ELF-1 (cell line): ENCODE measurements around the gene CDK11B.
A peak's percentile ranks its signal among the peaks of the same experiment; 100 is the strongest.

Source experiments
- DNase-seq: peaks from one replicate; pipeline ENCODE4 v3.0.0-alpha.2; 2016; ENCODE audit warnings: low read depth, low spot score

CDK11B gene

GRCh38 chr1:1616045-1616790 is 42.6 kb downstream of the CDK11B start:
- DNase-seq = no peak

- peak; percentile 97 for DNase-seq
Measured at GRCh38 chr1:1615256-1616044, 43.4 kb downstream of the CDK11B start, which contains the start of gene MIB2. MIB2 (plus strand) TSS chr1:1615500; CDS start chr1:1623453, 7,953 bp downstream.

- DNase-seq = no peak
Measured at GRCh38 chr1:1614954-1615255, 43.9 kb downstream of the CDK11B start.

GRCh38 chr1:1614204-1614953 is 44.4 kb downstream of the CDK11B start:
- DNase-seq = no peak

DNA sequence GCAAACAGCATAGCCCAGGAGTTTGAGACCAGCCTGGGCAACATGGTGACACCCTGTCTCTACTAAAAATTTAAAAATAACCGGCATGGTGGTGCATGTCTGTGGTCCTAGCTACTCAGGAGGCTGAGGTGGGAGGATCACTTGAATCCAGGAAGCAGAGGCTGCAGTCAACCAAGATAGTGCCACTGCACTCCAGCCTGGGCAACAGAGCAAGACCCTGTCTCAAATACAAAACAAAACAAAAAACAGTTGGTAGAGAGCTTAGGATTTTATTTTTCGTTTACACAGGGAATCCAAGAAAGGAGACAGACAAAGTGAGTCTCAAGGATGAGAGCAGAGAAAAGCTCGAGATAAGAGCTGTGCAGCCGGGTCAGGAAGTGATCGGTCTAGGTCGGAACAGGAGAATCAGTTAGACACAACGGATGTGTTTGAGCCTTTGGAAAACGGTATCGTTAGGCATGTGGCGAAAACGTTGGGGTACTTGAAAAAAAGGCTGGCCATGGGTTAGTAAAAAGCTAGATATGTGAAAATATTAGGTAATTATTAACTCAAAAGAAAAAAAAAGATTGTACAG is 45.2 kb downstream of the CDK11B start:
- DNase-seq = no peak

DNA sequence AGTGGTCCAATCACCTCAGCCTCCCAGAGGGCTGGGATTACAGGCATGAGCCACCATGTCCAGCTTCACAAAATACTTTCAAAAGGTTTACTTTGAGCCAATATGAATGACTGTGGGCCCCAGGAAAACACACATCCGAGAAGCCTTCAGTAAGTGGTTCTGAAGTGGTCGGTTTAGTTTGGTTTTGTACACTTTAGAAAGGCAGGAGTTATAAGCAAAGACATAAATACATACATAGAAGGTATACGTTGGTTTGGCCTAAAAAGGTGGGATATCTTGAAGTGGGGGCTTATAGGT is 46.8 kb downstream of the CDK11B start:
- DNase-seq = no peak

- DNase-seq = no peak
Measured at GRCh38 chr1:1610796-1611195, 48.0 kb downstream of the CDK11B start.

DNA sequence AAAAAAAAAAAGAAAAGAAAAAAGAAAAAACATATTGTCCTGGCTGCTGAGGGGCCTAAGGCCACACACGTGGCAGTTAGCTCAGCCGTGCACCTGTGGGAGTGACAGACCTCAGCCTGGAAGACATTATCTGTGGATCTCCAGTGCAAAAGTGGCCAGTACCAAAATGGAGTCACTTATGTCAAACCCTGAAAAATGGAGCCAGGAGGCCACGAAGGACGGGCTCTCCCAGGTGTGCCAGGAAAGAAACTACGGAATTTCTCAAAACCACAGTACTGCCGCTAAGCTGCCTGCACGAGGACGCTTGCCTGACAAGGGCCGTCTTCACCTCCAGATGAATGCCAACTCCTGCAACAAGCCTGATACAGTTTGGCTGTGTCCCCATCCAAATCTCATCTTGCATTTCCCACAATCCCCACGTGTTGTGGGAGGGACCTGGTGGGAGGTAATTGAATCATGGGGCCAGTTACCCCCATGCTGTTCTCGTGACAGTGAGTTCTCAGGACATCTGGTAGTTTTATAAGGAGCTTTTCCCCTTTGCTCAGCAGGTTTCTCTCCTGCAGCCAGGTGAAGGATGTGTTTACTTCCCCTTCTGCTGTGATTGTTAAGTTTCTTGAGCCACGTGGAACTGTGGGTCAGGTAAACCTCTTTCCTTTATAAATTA is 48.9 kb downstream of the CDK11B start:
- DNase-seq = no peak

DNA sequence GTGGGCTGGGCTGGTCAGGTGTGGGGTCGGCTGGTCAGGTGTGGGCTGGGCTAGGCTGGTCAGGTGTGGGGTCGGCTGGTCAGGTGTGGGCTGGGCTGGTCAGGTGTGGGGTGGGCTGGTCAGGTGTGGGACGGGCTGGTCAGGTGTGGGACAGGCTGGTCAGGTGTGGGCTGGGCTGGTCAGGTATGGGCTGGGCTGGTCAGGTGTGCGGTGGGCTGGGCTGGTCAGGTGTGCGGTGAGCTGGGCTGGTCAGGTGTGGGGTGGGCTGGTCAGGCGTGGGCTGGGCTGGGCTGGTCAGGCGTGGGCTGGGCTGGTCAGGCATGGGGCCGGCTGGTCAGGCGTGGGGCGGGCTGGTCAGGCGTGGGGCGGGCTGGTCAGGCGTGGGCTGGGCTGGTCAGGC is 52.6 kb downstream of the CDK11B start:
- DNase-seq = no peak

- no peak for DNase-seq
Measured at GRCh38 chr1:1605724-1606123, 53.1 kb downstream of the CDK11B start.

DNA sequence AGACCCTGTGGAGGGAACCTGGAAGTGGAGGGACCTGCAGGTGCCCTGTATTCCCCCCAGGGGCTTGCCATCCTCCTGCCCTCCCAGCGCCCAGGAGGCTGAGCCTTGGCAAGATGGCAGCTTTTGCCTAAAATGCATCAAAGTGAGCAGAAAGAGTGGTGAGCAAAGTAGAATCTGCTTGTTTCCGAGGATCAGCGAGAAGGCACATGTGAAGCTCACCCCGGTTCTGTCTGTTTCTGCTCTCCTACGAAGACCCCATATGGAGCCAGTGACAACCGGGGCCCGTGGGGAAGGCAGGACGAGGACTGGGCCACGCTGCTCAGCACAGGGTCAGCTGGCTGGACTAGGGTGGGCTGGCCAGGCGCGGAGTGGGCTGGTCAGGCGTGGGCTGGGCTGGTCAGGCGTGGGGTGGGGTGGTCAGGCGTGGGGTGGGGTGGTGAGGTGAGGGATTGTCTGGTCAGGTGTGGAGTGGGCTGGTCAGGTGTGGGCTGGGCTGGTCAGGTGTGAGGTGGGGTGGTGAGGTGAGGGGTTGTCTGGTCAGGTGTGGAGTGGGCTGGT is 53.7 kb downstream of the CDK11B start:
- no peak for DNase-seq

DNA sequence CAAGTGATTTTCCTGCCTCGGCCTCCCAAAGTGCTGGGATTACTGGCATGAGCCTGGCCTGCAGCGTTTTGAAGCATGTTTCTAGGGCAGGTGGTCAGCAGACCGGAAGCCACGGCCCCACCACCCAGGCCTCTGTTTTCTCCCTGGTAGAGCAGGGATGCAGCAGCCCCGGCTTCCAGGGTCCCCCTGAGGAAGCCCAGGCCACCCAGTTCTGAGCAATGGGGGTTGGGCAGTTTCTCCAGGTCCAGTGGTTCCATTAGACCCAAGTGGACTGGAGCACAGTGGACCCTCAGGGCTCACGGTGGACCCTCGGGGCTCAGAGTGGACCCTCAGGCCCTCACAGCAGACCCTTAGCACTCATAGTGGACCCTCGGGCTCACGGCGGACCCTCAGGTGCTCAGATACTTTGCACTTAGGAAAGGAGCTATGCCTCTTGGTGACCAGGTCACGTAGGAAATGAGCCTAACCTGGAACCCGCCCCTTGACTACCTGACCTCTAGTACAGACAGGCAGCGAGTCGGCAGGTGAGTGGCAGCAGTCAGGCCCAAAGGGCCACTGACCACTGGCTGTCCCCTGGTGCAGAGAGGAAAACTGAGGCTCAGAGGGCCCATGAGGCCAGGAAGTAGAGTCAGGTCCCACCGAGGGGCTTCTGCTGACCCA is 54.3 kb downstream of the CDK11B start:
- DNase-seq = no peak

DNA sequence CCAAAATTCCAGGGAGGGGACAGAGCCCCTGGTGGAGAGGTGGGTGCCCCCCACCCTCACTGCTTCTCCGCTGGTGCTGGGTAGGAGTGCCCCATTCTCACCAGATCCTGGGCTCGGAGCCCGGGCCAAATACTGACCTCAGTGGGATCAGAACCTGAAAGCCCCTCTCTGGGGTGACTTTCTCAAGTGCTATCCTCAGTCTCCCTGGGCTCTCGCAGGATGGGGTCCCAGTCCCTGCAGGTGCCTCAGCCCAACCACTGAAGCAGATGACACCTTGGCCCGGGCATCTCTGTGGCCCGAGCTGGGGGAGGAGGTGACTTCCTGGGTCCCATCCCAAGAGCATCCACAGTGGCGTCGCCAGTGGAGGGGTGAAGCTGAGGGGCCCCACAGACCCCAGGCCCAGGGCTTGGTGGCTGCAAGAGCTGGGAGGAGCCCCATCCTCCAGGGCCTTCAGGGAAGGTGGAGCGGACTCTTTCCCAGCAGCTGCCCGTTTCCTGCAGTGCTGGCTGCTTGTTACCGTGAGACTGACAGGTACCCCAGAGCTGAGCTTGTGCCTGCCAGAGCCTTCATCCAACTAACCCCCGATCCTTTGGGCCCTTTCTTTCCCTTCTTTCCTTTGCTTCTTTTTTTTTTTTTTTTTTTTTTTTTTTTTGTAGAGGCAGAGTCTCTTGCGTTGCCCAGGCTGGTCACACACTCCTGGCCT is 55.0 kb downstream of the CDK11B start:
- no peak for DNase-seq

GRCh38 chr1:1602968-1603506 is 55.8 kb downstream of the CDK11B start:
- DNase-seq = no peak

DNA sequence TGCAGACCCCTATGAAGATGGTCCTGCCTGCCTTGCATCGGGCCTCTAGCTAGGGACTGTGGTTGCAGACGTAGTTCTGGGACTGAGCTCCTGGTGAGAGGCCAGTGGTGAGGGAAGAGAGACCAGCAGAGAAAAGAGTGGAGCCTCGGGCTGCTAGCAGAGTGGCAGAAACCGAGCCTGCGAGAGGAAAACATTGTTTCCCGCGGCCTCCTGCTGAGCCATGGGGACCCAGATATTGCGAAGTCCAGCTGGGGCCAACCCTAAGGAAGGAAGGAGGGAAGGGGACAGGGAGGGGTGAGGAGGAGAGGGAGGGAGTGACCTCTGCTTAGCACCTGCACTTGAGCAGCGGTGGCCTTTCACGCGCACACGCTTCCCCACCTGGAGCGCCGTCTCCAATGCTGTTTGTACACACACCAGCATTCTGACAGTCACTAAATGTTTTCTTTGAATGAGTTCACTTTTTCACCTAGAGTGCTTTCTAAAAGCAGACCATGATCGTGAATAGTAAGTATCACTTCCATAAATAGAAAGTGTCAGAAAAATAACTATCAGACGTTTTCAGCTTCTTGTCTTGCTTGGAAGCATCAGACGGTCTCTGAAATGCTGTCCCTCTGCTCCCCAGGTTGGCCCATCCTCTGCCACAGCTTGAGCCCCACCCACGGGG is 56.4 kb downstream of the CDK11B start:
- DNase-seq = no peak

DNA sequence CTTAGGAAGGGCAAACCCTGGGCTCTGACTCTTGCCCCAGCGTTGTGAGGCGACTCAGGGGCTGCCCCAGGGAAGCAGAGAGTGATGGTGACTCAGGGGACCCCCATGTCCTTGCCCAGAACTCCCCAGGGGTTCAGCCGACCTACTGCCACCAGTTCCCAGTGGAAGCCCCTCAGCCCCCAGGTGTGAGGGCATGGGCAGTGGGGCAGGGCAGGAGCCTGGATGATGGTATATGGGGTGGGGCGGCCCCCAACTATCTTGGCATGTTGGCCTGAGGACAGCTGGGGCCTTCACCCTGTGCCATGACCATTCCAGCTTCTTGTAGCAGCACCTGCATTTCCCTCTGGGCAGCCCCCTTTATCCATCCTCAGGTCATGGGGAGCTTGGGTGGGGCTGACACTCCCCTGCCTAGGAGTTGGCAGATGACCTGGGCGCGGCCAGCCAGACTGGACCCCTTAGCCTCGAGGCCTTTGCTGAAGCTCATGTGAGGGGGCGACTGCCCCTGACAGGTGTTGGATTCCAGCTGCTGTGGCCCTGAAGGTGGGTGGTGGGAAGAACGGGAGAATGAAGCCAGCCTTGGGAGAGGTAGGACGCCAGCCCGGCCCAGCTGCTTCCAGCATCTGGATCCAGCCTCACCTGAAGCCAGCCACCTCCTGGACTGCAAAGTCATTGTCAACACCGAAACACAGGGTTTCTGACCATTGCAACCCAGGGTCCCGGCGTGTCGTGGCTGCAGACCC is 57.1 kb downstream of the CDK11B start:
- DNase-seq = no peak

- DNase-seq = no peak
Measured at GRCh38 chr1:1600861-1601563, 57.8 kb downstream of the CDK11B start.
